ENCODE data around the gene C5orf63.

The C5orf63 gene

DNA sequence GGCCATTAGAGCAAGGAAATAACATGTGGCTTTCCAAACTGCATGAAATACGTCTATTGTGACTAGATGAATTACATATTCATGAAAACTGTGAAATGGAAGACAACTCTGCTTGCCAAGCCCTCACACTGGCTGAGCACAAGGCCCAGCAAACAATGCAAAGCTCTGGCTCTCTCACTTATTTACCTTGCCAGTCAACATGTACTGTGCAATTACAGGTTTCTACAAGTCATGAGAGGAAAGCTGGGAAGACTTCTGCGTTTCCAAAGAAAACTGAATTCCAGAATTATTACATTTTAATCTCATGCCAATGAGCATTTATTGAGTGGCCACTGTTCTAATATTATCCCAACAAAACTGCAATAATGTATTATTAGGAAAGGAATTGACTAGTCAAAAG, 12.1 kb upstream of the C5orf63 start:
- ATAC-seq, result no peak
- H3K27me3 Mint-ChIP-seq, result no peaks in the 10 kb centered on the region

DNA sequence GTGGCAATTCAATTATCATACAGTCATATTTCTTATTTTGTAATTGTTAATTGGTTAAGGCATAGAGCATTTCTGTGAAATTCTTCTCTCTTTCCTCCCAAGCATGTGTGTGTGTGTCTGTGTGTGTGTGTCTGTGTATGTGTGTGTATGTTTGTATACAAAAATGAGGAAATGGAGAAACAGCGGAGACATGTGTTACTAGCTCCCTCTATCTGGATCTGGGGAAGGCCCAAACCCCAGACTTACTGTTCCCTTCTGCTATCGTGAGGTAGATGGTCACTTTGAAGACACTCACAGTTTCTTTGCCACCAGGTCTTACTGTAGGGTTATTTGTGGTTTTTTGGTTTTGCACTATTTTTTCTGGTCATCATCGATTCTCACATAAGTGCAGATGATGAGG, 11.4 kb upstream of the C5orf63 start:
- H3K4me1 Mint-ChIP-seq, result peaks cover 6% of the 10 kb centered on the region
- H3K4me3 Mint-ChIP-seq, result no peak overlapping the region
- no peaks in the 10 kb centered on the region for H3K36me3 Mint-ChIP-seq
- no peaks in the 10 kb centered on the region for H3K9me3 Mint-ChIP-seq
- H3K27ac Mint-ChIP-seq, result no peak overlapping the region
- H3K27me3 Mint-ChIP-seq, result no peaks in the 10 kb centered on the region
- no peak for ATAC-seq

More for the DNA sequence above, 12.1 kb upstream of the C5orf63 start:
- no peak overlapping the region for H3K4me3 Mint-ChIP-seq
- H3K27ac Mint-ChIP-seq, result no peak overlapping the region
- H3K9me3 Mint-ChIP-seq, result no peaks in the 10 kb centered on the region
- no peaks in the 10 kb centered on the region for H3K36me3 Mint-ChIP-seq
- H3K4me1 Mint-ChIP-seq, result peaks cover under 1% of the 10 kb centered on the region

GRCh38 chr5:127083711-127084110, 10.4 kb upstream of the C5orf63 start:
- no peaks in the 10 kb centered on the region for H3K9me3 Mint-ChIP-seq
- no peaks in the 10 kb centered on the region for H3K27me3 Mint-ChIP-seq
- no peak overlapping the region for H3K4me3 Mint-ChIP-seq
- H3K27ac Mint-ChIP-seq, result no peak overlapping the region
- peaks cover 6% of the 10 kb centered on the region for H3K4me1 Mint-ChIP-seq
- ATAC-seq, result no peak
- no peaks in the 10 kb centered on the region for H3K36me3 Mint-ChIP-seq

- Mint-ChIP-seq H3K27me3 (no peaks in the 10 kb centered on the region), H3K4me1 (peaks cover 6% of the 10 kb centered on the region), H3K9me3 (no peaks in the 10 kb centered on the region), H3K36me3 (no peaks in the 10 kb centered on the region), H3K27ac (no peak overlapping the region), H3K4me3 (no peak overlapping the region)
- ATAC-seq, result no peak
Measured at GRCh38 chr5:127079994-127080491, 6.7 kb upstream of the C5orf63 start.

- no peaks in the 10 kb centered on the region for H3K36me3 Mint-ChIP-seq
- H3K4me3 Mint-ChIP-seq, result no peak overlapping the region
- ATAC-seq, result no peak
- peaks cover 17% of the 10 kb centered on the region for H3K4me1 Mint-ChIP-seq
- H3K27ac Mint-ChIP-seq, result no peak overlapping the region
- H3K9me3 Mint-ChIP-seq, result no peaks in the 10 kb centered on the region
- H3K27me3 Mint-ChIP-seq, result no peaks in the 10 kb centered on the region
Measured at GRCh38 chr5:127077366-127077765, 4.1 kb upstream of the C5orf63 start.

DNA sequence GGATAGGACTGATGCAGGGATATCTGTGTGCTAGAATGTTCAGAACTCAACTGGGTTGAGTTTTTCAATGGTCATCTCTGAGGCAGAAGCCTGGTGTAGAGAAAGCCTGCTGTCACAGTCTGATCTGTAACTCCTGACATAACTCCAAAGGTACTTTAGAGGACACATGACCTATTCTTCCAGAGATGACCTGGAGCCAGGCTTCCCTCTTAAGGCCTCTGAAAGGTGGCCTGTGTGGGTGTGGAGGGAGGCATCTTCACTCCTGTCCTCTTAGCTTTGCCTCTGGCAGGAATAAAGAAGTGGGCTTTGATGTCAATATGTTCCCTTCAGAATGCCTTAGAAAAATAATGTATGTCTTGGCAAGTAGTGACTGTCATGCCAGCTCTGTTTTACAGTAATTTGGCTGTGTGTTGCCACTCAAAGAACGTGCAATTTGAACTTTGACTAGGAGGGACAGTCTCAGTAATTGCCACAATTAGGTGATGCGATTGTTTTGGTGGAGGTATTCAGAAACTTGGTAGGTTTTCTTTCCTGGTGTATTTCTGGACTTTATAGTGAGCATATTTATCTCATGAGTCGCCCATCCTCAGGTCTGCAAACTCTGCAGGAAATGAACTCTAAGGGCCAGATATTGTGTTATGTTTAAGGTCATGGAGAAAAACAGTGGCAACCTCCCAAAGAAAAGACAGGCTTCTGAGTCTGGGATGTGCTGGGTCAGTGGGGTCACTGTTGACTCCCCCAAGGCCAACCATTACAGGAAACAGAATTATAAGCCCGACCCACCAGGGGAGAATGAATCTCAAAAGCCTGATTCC, 3.2 kb upstream of the C5orf63 start:
- Mint-ChIP-seq H3K27me3 (no peaks in the 10 kb centered on the region), H3K27ac (no peak overlapping the region), H3K4me1 (peaks cover 17% of the 10 kb centered on the region), H3K36me3 (no peaks in the 10 kb centered on the region), H3K9me3 (no peaks in the 10 kb centered on the region), H3K4me3 (no peak overlapping the region)
- no peak for ATAC-seq

DNA sequence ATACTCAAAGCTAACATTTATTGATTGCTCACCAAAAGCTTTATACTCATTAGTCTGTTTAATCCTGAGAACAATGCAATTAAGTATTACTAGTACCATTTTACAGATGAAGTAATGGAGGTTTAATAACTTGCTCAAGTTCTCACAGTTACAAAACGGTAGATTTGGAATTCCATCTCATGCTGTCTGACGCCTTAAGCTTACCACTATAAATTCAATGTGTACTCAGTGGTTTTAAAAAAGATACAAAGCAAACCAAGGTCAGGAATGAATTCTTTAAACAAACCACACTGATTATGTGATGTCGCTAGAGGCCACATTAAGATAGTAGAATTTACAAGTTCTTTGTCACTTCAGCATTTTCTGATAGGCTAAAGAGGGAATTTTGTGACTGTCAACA, 1.2 kb upstream of the C5orf63 start:
- H3K27me3 Mint-ChIP-seq, result no peaks in the 10 kb centered on the region
- H3K36me3 Mint-ChIP-seq, result peaks cover 11% of the 10 kb centered on the region
- H3K9me3 Mint-ChIP-seq, result no peaks in the 10 kb centered on the region
- no peak for ATAC-seq
- H3K27ac Mint-ChIP-seq, result no peak overlapping the region
- H3K4me3 Mint-ChIP-seq, result no peak overlapping the region
- peaks cover 11% of the 10 kb centered on the region for H3K4me1 Mint-ChIP-seq

GRCh38 chr5:127070243-127070642, 3.1 kb downstream of the C5orf63 start:
- H3K27ac Mint-ChIP-seq, result no peak overlapping the region
- ATAC-seq, result no peak
- no peaks in the 10 kb centered on the region for H3K27me3 Mint-ChIP-seq
- no peaks in the 10 kb centered on the region for H3K9me3 Mint-ChIP-seq
- H3K36me3 Mint-ChIP-seq, result peaks cover 20% of the 10 kb centered on the region
- H3K4me1 Mint-ChIP-seq, result peaks cover 11% of the 10 kb centered on the region
- no peak overlapping the region for H3K4me3 Mint-ChIP-seq

GRCh38 chr5:127068493-127069214, 4.6 kb downstream of the C5orf63 start:
- Mint-ChIP-seq H3K27ac (no peak overlapping the region), H3K4me1 (peaks cover 8% of the 10 kb centered on the region), H3K36me3 (peaks cover 20% of the 10 kb centered on the region), H3K4me3 (no peak overlapping the region), H3K27me3 (no peaks in the 10 kb centered on the region), H3K9me3 (no peaks in the 10 kb centered on the region)
- no peak for ATAC-seq

DNA sequence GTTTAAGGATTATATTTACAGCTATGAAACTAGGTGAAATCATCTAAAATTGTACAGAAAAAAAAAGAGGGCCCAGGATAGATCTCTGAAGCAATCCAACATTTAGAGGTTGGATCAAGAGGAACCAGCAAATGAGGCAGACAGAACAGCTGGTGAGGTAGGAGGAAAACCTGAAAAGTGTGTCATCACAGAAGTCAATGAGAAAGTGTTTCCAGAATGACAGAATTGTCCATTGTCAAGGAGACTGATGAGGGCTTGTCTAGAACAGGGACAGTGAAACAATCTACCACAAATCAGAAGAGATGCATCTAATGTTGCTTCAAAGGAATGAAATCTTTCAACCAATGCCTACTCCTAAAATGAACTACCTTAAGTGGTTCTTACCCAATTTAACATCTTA, 6.6 kb downstream of the C5orf63 start:
- H3K27me3 Mint-ChIP-seq, result no peaks in the 10 kb centered on the region
- H3K4me1 Mint-ChIP-seq, result no peaks in the 10 kb centered on the region
- peaks cover 20% of the 10 kb centered on the region for H3K36me3 Mint-ChIP-seq
- no peak for ATAC-seq
- no peak overlapping the region for H3K27ac Mint-ChIP-seq
- no peaks in the 10 kb centered on the region for H3K9me3 Mint-ChIP-seq
- no peak overlapping the region for H3K4me3 Mint-ChIP-seq

DNA sequence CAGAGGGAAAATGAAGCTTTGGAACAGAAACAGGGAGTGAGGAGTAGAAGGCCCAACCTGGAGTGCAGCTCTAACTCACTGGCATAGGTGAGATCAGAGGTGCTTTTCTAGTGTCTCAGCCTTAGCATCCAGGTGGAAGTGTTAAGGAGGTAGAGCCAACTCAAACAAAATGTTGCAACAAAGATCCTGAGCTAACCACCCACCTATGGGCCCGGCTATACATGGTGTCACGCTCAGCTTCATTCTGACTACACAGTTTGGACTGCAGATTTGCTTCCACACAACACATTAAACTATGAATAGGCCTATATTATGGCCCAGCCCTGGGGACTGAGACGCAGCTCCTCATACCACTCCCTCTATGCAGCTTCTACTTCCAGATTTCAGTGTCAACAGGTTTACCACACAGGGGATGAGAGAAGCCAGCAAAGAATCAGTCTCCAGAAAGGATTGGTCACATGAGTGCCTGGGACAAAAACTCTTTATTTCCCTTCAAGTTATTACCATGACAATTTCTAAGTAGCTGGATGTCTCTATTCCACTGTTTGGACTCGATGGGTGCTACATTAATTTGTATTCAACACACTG, 9.0 kb downstream of the C5orf63 start:
- H3K27me3 Mint-ChIP-seq, result no peaks in the 10 kb centered on the region
- peaks cover 12% of the 10 kb centered on the region for H3K4me1 Mint-ChIP-seq
- no peak overlapping the region for H3K27ac Mint-ChIP-seq
- H3K9me3 Mint-ChIP-seq, result no peaks in the 10 kb centered on the region
- no peak for ATAC-seq
- H3K36me3 Mint-ChIP-seq, result peaks cover 22% of the 10 kb centered on the region
- no peak overlapping the region for H3K4me3 Mint-ChIP-seq

- ATAC-seq, result no peak
- peaks cover 12% of the 10 kb centered on the region for H3K4me1 Mint-ChIP-seq
- peaks cover 19% of the 10 kb centered on the region for H3K36me3 Mint-ChIP-seq
- no peaks in the 10 kb centered on the region for H3K27me3 Mint-ChIP-seq
- H3K4me3 Mint-ChIP-seq, result no peak overlapping the region
- H3K9me3 Mint-ChIP-seq, result no peaks in the 10 kb centered on the region
- no peak overlapping the region for H3K27ac Mint-ChIP-seq
Measured at GRCh38 chr5:127063257-127063913, 9.9 kb downstream of the C5orf63 start.

DNA sequence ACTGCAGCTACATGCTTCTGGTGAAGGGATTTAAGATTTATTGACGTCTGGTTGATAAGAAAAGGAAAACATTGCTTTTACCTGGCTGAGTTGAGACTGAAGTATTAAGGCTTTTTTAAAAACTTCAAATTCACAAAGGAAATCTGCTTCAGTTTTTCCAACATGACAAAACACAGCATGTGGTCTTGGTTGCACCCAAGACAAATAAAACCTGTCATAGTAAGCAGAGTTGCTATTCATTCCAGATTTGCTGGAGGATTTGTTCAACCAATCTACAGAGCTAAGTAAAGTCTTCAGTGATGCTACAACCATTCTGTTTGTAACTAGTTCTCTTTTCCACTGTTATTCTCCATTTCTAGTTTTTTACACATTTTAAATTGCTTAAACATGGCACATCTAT, 11.3 kb downstream of the C5orf63 start:
- Mint-ChIP-seq H3K27ac (no peak overlapping the region), H3K27me3 (no peaks in the 10 kb centered on the region), H3K9me3 (no peaks in the 10 kb centered on the region), H3K4me3 (no peak overlapping the region), H3K4me1 (peaks cover 12% of the 10 kb centered on the region), H3K36me3 (peaks cover 29% of the 10 kb centered on the region)
- no peak for ATAC-seq

GRCh38 chr5:127061537-127061936, 11.8 kb downstream of the C5orf63 start:
- peaks cover 12% of the 10 kb centered on the region for H3K4me1 Mint-ChIP-seq

GRCh38 chr5:127060470-127060985, 12.8 kb downstream of the C5orf63 start:
- no peaks in the 10 kb centered on the region for H3K27me3 Mint-ChIP-seq
- peaks cover 40% of the 10 kb centered on the region for H3K36me3 Mint-ChIP-seq
- no peak overlapping the region for H3K4me3 Mint-ChIP-seq
- peaks cover 12% of the 10 kb centered on the region for H3K4me1 Mint-ChIP-seq
- no peak for ATAC-seq
- H3K9me3 Mint-ChIP-seq, result no peaks in the 10 kb centered on the region
- peak overlapping the region; percentile 10 for H3K27ac Mint-ChIP-seq

More at GRCh38 chr5:127061537-127061936, 11.8 kb downstream of the C5orf63 start:
- H3K27me3 Mint-ChIP-seq, result no peaks in the 10 kb centered on the region
- no peak for ATAC-seq
- H3K36me3 Mint-ChIP-seq, result peaks cover 32% of the 10 kb centered on the region
- H3K27ac Mint-ChIP-seq, result no peak overlapping the region
- H3K9me3 Mint-ChIP-seq, result no peaks in the 10 kb centered on the region
- H3K4me3 Mint-ChIP-seq, result no peak overlapping the region
